HepG2 (cell line): Measurements from ENCODE around the gene SP5. TPM values are rescaled to one million over a fixed set of nuclear protein-coding genes. Genes with fewer than 3 reads are reported as not detected.
A peak's percentile ranks its signal among the peaks of the same experiment; 100 is the strongest.

Experiments
- AGO2 ChIP-seq: fragments of 200-400 bp; formaldehyde crosslinking; optimal IDR thresholded peaks from 2 replicates; pipeline ENCODE3; 2017; ENCODE audit warnings: mild to moderate bottlenecking, low read depth, low read length, moderate library complexity
- ARNTL ChIP-seq: sonication (generic); formaldehyde crosslinking; IDR thresholded peaks from 2 replicates; pipeline ENCODE4 v1.4.0; 2020; ENCODE audit warnings: mild to moderate bottlenecking, missing genetic modification reagents
- CEBPB ChIP-seq: IDR thresholded peaks from 2 replicates; pipeline ENCODE4 v1.6.1; 2011; ENCODE audit warnings: low read depth, low read length, improper control_type of control experiment, borderline replicate concordance
- CHD4 ChIP-seq: fragments of 200-600 bp; sonication (generic); IDR thresholded peaks from 2 replicates; pipeline ENCODE4 v1.7.0; 2017; ENCODE audit warnings: mild to moderate bottlenecking, low read length, borderline replicate concordance
- DNMT1 ChIP-seq: sonication (generic); formaldehyde crosslinking; IDR thresholded peaks from 2 replicates; pipeline ENCODE4 v1.5.1; 2020; ENCODE audit warnings: mild to moderate bottlenecking, missing genetic modification reagents
- DPF2 ChIP-seq: sonication (generic); formaldehyde crosslinking; IDR thresholded peaks from 2 replicates; pipeline ENCODE4 v1.4.0; 2020; ENCODE audit warnings: mild to moderate bottlenecking, low read depth, missing genetic modification reagents, borderline replicate concordance
- HNRNPUL1 ChIP-seq: fragments of 200-400 bp; formaldehyde crosslinking; IDR thresholded peaks from 2 replicates; pipeline ENCODE4 v1.6.1; 2017; ENCODE audit warnings: low read depth, mild to moderate bottlenecking, low read length, moderate library complexity
- ISX ChIP-seq: sonication (generic); formaldehyde crosslinking; conservative IDR thresholded peaks from 2 replicates; pipeline ENCODE4 v1.5.0; 2020; ENCODE audit warnings: missing genetic modification reagents
- MTF2 ChIP-seq: sonication (generic); formaldehyde crosslinking; IDR thresholded peaks from 2 replicates; pipeline ENCODE4 v1.5.0; 2020; ENCODE audit warnings: missing genetic modification reagents, borderline replicate concordance
- NR3C1 ChIP-seq: sonication (generic); formaldehyde crosslinking; IDR thresholded peaks from 2 replicates; pipeline ENCODE4 v1.4.0; 2020; ENCODE audit warnings: missing genetic modification reagents
- PAWR ChIP-seq: sonication (generic); formaldehyde crosslinking; IDR thresholded peaks from 2 replicates; pipeline ENCODE4 v1.4.0; 2020; ENCODE audit warnings: missing genetic modification reagents, mild to moderate bottlenecking, borderline replicate concordance
- POGZ ChIP-seq: sonication (generic); formaldehyde crosslinking; IDR thresholded peaks from 2 replicates; pipeline ENCODE4 v1.4.0; 2020; ENCODE audit warnings: mild to moderate bottlenecking, missing genetic modification reagents
- PPARG ChIP-seq: conservative IDR thresholded peaks from 2 replicates; pipeline ENCODE4 v1.6.1; 2016; ENCODE audit warnings: missing biosample characterization, missing genetic modification reagents
- REL ChIP-seq: sonication (generic); formaldehyde crosslinking; conservative IDR thresholded peaks from 2 replicates; pipeline ENCODE4 v1.8.0; 2022; ENCODE audit warnings: mild to moderate bottlenecking, missing genetic modification reagents, moderate library complexity
- RFX3 ChIP-seq: IDR thresholded peaks from 2 replicates; pipeline ENCODE4 v1.6.1; 2016; ENCODE audit warnings: missing biosample characterization, missing genetic modification reagents
- SKIL ChIP-seq: sonication (generic); formaldehyde crosslinking; IDR thresholded peaks from 2 replicates; pipeline ENCODE4 v1.8.0; 2022; ENCODE audit warnings: missing genetic modification reagents, mild to moderate bottlenecking, moderate library complexity, borderline replicate concordance
- SMAD3 ChIP-seq: sonication (generic); formaldehyde crosslinking; IDR thresholded peaks from 2 replicates; pipeline ENCODE4 v1.4.0; 2020; ENCODE audit warnings: missing genetic modification reagents
- SMARCE1 ChIP-seq: fragments of 450-650 bp; IDR thresholded peaks from 2 replicates; pipeline ENCODE4 v1.6.1; 2017; ENCODE audit warnings: borderline replicate concordance
- SNRNP70 ChIP-seq: fragments of 200-400 bp; formaldehyde crosslinking; IDR thresholded peaks from 2 replicates; pipeline ENCODE4 v1.6.1; 2017; ENCODE audit warnings: mild to moderate bottlenecking, low read depth, low read length, moderate library complexity
- ZKSCAN5 ChIP-seq: sonication (generic); formaldehyde crosslinking; IDR thresholded peaks from 2 replicates; pipeline ENCODE4 v1.5.1; 2020; ENCODE audit warnings: mild to moderate bottlenecking, missing genetic modification reagents
- ZNF570 ChIP-seq: sonication (generic); formaldehyde crosslinking; IDR thresholded peaks from 2 replicates; pipeline ENCODE4 v1.4.0; 2020; ENCODE audit warnings: mild to moderate bottlenecking, missing genetic modification reagents, borderline replicate concordance
- polyA plus RNA-seq, 8 experiments: library from polyadenylated mRNA; depleted of rRNA in 3 of 8; stranded (reverse) in 7 of 8; unstranded in 1 of 8; fragments of >200 nt; fragmentation: Illumina TruSeq in 4 of 8; extraction: Trizol in 4 of 8; gene quantifications; 2 replicates each; pipeline versions ENCODE4 v1.2.1 to v1.2.3, GENCODE V29; 2011 to 2016; ENCODE audit warnings: low read depth in 4 of 8, missing spikeins in 1 of 8, mixed read lengths in 1 of 8; ENCODE audit not compliant: insufficient read depth in 1 of 8
- total RNA-seq, 5 experiments: library from RNA; depleted of rRNA; stranded (reverse); fragments of >200 nt; fragmentation: Illumina TruSeq; extraction: Trizol; gene quantifications; 2 replicates each; pipeline ENCODE4 v1.2.3, GENCODE V29; 2016; ENCODE audit warnings: low read depth in 1 of 5
- TF ChIP-seq, protein P1 (sequence below): sonication (generic); formaldehyde crosslinking; conservative IDR thresholded peaks from 2 replicates; pipeline ENCODE4 v1.8.0; 2022; ENCODE audit warnings: low read depth, missing genetic modification reagents
- TF ChIP-seq, protein P2 (sequence below): sonication (generic); formaldehyde crosslinking; IDR thresholded peaks from 2 replicates; pipeline ENCODE4 v1.5.1; 2020; ENCODE audit warnings: missing genetic modification reagents, mild to moderate bottlenecking, borderline replicate concordance
- TF ChIP-seq, protein P3 (sequence below): sonication (generic); formaldehyde crosslinking; IDR thresholded peaks from 2 replicates; pipeline ENCODE4 v1.5.0; 2020; ENCODE audit warnings: missing genetic modification reagents, mild to moderate bottlenecking, borderline replicate concordance

SP5 gene
- total and polyA plus RNA-seq, 2 of the 13 experiments (the other 11 are each of a cell fraction or from before 2014, with no cell fraction given): 50.8 to 119 TPM

GRCh38 chr2:170713543-170714380, 1.4 kb upstream of the SP5 start (continued):
- TF ChIP-seq ZNF570 (CRISPR knock-in tag) (peak; percentile 84; the same call in 1 of the 2 replicates), AGO2 (peak; percentile 99), SMAD3 (CRISPR knock-in tag) (no peak; the same call in 1 of the 2 replicates), MTF2 (CRISPR knock-in tag) (no peak), PPARG (CRISPR knock-in tag) (0 out of 2 replicates have a peak, but pooled peaks have one; percentile 7), DNMT1 (CRISPR knock-in tag) (no peak), ZKSCAN5 (no peak), ISX (no peak; the same call in 1 of the 2 replicates), ARNTL (CRISPR knock-in tag) (no peak; the same call in 1 of the 2 replicates), POGZ (CRISPR knock-in tag) (no peak), DPF2 (no peak), PAWR (CRISPR knock-in tag) (no peak), NR3C1 (no peak), SNRNP70 (no peak), HNRNPUL1 (no peak), CEBPB (no peak), SKIL (CRISPR knock-in tag) (no peak), SMARCE1 (no peak), RFX3 (CRISPR knock-in tag) (no peak), CHD4 (no peak), REL (CRISPR knock-in tag) (0 out of 2 replicates have a peak, but pooled peaks have one; percentile 80)
- TF ChIP-seq, protein P1, sequence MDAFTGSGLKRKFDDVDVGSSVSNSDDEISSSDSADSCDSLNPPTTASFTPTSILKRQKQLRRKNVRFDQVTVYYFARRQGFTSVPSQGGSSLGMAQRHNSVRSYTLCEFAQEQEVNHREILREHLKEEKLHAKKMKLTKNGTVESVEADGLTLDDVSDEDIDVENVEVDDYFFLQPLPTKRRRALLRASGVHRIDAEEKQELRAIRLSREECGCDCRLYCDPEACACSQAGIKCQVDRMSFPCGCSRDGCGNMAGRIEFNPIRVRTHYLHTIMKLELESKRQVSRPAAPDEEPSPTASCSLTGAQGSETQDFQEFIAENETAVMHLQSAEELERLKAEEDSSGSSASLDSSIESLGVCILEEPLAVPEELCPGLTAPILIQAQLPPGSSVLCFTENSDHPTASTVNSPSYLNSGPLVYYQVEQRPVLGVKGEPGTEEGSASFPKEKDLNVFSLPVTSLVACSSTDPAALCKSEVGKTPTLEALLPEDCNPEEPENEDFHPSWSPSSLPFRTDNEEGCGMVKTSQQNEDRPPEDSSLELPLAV (CRISPR knock-in tag): no peak
- TF ChIP-seq, protein P2, sequence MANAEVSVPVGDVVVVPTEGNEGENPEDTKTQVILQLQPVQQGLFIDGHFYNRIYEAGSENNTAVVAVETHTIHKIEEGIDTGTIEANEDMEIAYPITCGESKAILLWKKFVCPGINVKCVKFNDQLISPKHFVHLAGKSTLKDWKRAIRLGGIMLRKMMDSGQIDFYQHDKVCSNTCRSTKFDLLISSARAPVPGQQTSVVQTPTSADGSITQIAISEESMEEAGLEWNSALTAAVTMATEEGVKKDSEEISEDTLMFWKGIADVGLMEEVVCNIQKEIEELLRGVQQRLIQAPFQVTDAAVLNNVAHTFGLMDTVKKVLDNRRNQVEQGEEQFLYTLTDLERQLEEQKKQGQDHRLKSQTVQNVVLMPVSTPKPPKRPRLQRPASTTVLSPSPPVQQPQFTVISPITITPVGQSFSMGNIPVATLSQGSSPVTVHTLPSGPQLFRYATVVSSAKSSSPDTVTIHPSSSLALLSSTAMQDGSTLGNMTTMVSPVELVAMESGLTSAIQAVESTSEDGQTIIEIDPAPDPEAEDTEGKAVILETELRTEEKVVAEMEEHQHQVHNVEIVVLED (CRISPR knock-in tag): peak; percentile 5; the same call in 1 of the 2 replicates
- TF ChIP-seq, protein P3, sequence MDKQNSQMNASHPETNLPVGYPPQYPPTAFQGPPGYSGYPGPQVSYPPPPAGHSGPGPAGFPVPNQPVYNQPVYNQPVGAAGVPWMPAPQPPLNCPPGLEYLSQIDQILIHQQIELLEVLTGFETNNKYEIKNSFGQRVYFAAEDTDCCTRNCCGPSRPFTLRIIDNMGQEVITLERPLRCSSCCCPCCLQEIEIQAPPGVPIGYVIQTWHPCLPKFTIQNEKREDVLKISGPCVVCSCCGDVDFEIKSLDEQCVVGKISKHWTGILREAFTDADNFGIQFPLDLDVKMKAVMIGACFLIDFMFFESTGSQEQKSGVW: no peak
